Eye (tissue), 1 donor: ENCODE data around the gene PLAC9.

ENCODE experiments used
- DNase-seq: peaks from one replicate; pipeline ENCODE4 v3.0.0-alpha.2; 2015

PLAC9 gene

GRCh38 chr10:80161321-80162083, 29.0 kb downstream of the PLAC9 start:
- DNase-seq, result no peak

- DNase-seq, result no peak
Measured at GRCh38 chr10:80163741-80164341, 31.3 kb downstream of the PLAC9 start.

- no peak for DNase-seq
Measured at GRCh38 chr10:80164596-80164995, 32.1 kb downstream of the PLAC9 start.

GRCh38 chr10:80165173-80165572, 32.6 kb downstream of the PLAC9 start:
- DNase-seq, result no peak

GRCh38 chr10:80166581-80167470, 34.3 kb downstream of the PLAC9 start:
- DNase-seq, result no peak

GRCh38 chr10:80167471-80168161, 35.1 kb downstream of the PLAC9 start:
- no peak for DNase-seq

- no peak for DNase-seq
Measured at GRCh38 chr10:80168162-80168511, 35.6 kb downstream of the PLAC9 start.

- no peak for DNase-seq
Measured at GRCh38 chr10:80168679-80169380, 36.3 kb downstream of the PLAC9 start.

GRCh38 chr10:80170026-80170425, 37.5 kb downstream of the PLAC9 start:
- no peak for DNase-seq

GRCh38 chr10:80170641-80171040, 38.1 kb downstream of the PLAC9 start:
- no peak for DNase-seq

- no peak for DNase-seq
Measured at GRCh38 chr10:80171248-80171660, 38.7 kb downstream of the PLAC9 start.

GRCh38 chr10:80172896-80173295, 40.4 kb downstream of the PLAC9 start:
- no peak for DNase-seq

GRCh38 chr10:80173466-80173865, 40.9 kb downstream of the PLAC9 start:
- no peak for DNase-seq

GRCh38 chr10:80174641-80175395, 42.3 kb downstream of the PLAC9 start:
- no peak for DNase-seq

- DNase-seq, result no peak
Measured at GRCh38 chr10:80176526-80176925, 44.0 kb downstream of the PLAC9 start.

GRCh38 chr10:80177781-80178636, 45.5 kb downstream of the PLAC9 start:
- no peak for DNase-seq

- DNase-seq, result no peak
Measured at GRCh38 chr10:80182986-80183385, 50.5 kb downstream of the PLAC9 start.

- DNase-seq, result no peak
Measured at GRCh38 chr10:80183436-80183835, 50.9 kb downstream of the PLAC9 start.

- no peak for DNase-seq
Measured at GRCh38 chr10:80184291-80184690, 51.8 kb downstream of the PLAC9 start.

- no peak for DNase-seq
Measured at GRCh38 chr10:80185578-80186299, 53.2 kb downstream of the PLAC9 start.
